Astrocyte (in vitro differentiated cells and primary cell): ENCODE measurements around the gene LAMA1.

Experiments
- CTCF ChIP-seq: IDR thresholded peaks from 2 replicates; pipeline ENCODE4 v1.5.1; 2011; ENCODE audit warnings: low read depth, mild to moderate bottlenecking, inconsistent platforms, low read length, moderate library complexity; ENCODE audit not compliant: insufficient read depth
- EZH2 ChIP-seq: IDR thresholded peaks from 2 replicates; pipeline ENCODE4 v1.6.1; 2012; ENCODE audit warnings: mild to moderate bottlenecking, low read length, inconsistent platforms; ENCODE audit not compliant: insufficient read depth

GRCh38 chr18:6901286-6901926, 216.2 kb downstream of the LAMA1 start:
- TF ChIP-seq CTCF (no peak), EZH2 (no peak)
